NCI-H510A treated with DMSO at 0.1 percent for 48 hours (cell line): ENCODE data around the gene EEPD1.
A peak's percentile ranks its signal among the peaks of the same experiment; 100 is the strongest.

Source experiments
- DNase-seq: peaks from one replicate; lab custom pipeline; 2025; lab: John Stamatoyannopoulos, UW

The EEPD1 gene

DNA sequence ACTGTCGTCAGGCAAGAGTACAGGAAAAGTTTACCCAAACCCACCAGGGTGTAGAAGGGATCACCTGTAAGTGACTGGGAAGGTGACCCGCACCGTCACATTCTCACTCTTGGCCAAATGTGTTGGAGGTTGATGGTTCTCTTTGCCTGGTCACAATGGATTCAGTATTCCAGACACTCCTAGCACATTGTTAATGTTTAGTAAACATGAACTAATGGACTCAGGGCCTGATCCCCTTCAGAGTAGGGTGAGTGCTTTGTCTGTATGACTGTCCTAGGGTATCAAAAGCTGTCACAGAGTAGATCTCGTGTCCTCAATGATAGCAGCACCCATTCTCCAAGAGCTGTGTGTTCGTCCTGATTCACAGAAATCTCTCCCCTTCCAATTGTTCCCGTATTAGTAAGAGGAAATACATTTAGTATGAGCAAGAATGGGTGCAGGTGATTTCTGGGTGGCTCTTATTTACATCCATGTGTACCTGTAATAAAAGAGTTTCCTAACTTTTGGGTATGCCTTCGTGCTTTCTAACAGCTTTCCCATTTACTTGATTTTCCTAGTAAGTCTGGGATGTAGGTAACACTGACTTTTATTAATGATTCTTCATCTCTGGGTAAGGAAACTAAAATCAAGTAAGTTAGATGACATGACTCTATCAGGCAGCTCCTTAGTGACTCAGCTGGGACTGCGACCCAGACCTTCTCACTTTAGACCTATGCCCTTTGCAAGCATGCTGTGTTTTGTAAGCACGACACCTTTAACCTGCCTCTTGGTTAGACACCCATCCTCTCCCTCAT, 4.7 kb downstream of the EEPD1 start:
- DNase-seq, result no peak

DNA sequence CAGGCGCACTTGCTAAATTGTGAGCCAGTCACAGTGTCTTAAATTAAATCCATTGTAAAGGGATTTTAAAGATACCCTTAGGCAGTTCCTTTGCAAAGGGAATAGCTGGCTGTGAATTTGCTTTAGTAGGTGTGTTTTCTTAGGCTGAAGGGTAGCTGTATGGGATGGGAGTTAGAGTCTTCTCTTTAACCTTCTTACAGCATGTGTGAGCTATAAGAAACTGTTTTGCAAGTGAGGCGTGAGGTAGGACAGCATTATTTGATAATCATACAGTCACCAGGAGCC, 5.2 kb downstream of the EEPD1 start:
- DNase-seq, result no peak

DNA sequence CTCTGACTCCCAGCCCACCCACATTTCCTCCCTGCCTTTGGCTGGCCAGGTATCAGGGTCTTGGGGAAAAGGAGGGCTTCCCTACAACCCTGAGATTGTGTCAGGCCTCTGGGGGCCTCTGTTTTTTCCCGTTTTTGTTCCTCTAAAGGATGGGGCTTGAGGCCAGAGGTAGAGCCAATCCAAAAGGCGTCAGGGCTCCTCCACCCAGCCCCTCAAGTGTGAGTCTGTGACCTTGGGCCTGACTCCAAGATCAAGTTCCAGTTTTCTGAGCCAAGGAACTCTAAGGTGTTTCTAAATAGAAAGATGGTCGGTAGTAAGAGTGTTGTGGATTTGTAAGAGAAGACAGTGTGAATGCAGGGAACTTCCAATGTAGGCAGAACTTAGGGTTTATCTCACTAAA, 6.6 kb downstream of the EEPD1 start:
- DNase-seq, result no peak

DNA sequence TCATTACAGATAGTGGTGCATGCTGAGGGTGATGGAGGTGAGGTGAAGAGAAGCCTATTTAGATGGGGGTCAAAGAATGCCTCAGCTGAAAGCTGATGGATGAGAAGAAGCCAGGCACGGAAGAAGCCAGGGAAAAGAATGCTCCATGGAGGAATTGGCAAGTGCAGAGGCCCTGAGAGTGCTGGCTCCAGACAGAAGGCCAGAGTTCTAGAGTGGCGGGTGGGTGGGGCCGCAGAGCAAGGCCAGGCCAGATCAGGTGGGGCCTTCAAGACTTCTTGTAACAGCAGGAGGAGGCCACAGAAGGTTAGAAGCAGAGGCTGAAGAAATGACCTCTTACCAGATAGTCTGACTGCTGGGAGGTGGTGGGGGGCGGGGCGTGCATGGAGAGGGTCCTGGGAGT, 7.3 kb downstream of the EEPD1 start:
- no peak for DNase-seq

DNA sequence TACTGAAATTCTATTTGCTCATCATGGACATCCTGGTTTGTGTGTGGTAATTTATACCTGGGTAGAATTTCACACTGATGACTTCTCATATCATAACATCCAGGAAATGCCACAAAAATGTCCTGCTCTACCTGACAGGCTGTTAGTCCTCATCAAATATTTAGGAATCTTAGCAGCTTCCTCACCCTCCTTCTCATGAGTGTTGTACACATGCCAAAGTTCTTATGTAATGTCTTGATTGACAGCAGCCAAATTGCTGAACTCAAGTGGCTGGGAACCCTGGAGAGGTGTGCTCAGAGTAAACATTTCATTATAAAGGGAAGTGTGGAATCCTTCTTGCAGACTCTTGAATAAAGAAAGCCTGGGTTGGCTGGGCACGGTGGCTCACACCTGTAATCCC, 8.9 kb downstream of the EEPD1 start:
- peak; percentile 59 for DNase-seq

DNA sequence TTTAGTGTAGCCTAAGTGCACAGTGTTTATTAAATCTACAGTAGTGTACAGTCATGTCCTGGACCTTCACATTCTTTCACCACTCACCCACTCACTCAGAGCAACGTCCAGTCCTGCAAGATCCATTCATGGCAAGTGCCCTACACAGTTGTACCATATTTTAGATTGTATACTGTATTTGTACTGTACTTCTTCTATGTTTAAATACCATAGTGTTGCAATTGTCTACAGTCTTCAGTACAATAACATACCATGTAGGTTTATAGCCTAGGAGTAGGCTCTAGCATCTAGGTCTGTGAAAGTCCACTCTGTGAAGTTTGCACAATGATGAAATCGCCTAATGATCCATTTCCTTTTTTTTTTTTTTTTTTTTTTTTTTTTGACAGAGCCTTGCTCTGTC, 12.0 kb downstream of the EEPD1 start:
- no peak for DNase-seq

DNA sequence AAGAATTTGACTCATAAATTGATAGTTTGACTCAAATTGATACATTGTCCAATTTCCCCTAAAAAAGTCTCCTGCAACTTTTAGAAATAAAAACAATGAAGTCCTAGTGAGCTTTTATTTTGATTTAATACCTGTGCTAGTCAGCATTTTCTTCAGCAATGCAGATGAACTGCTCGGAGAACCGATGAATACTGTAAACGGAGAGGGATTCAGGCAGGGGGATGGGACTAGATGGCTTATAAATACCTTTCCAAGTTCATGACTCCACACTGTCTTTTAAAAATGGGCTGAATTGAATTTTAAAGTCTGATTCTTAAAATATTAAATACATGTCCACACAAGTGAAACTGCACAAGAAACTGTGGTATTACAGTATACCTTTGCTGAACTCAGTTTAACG, 12.7 kb downstream of the EEPD1 start:
- no peak for DNase-seq

DNA sequence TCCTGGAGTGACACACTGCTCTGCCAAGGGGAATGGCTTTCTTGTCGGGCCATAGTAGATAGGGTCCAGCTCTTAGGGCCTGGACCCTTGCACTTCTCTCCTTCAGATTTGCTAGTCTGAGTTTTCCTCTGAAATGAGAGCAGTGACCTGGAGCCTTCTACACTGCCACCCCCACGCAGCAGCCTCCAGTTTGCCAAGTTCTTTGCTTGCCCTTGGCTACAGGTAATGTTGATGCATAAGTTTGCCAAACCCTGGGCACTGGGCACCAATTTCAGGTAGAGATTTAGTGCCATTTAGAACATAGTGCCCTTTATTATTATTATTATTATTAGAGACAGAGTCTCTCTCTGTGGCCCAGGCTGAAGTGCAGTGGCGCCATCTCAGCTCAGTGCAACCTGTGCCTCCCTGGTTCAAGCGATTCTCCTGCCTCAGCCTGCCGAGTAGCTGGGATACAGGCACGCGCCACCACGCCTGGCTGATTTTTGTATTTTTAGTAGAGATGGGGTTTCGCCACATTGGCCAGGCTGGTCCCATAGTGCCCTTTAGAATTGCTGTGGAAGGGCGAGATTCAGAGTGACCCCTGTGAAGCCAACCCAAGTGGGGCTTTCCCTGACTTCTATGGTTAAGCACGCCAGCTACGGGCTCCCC, 14.5 kb downstream of the EEPD1 start:
- DNase-seq, result no peak

DNA sequence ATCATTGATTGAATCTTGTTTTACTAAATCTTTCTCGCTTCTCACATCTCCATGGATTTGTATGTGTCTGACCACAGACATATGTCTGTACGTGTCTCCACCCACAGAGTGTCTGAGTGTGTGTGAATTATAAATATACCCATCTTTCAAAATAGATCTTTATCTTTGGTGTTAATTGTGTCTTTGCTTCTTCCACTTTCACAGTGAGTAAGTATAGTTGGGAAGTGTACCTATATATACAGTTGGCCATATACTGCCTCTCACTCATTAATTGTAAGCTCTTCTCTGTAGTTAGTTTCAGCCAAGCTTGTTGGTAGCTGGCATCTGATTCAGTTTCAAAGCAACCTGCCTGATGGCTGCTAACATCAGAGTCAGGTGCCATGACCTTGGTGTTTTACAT, 18.4 kb downstream of the EEPD1 start:
- no peak for DNase-seq

DNA sequence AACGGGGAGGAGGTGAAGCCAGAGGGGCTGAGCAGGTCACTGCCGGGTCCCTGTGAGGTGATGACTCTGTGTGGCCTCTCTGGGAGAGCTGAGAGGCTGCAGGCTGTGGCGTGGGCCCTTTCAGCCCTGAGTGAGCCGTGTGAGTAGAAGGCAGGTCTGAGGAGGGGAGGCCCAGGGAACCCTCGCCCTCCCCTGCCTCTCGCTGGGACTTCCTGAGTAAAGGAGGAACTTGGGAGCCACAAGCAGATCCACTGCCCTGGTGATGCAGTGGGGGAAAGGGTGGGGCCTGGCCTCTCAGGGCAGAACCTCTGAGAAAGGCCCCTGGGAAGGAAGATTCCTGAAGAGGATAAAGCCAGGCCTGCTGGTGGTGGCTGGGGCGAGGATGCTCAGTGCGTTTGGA, 22.8 kb downstream of the EEPD1 start:
- no peak for DNase-seq

DNA sequence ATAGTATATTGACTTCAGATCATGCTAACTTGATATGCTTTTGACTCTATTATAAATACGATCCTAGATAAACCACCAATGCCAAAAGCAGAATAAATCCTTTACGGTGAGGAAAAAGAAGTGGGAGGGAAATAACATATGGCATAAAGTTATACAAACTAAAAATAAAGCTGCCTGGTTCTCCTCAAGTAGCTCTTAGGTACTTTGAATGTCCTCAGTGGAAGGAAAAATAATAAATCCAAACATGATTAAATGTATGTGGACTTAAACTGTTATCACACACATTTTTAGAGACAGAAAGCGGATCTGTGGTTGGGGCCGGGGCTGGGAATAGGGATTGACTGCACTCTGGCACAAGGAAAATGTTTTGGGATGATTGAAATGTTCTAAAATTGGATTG, 23.6 kb downstream of the EEPD1 start:
- DNase-seq, result no peak

DNA sequence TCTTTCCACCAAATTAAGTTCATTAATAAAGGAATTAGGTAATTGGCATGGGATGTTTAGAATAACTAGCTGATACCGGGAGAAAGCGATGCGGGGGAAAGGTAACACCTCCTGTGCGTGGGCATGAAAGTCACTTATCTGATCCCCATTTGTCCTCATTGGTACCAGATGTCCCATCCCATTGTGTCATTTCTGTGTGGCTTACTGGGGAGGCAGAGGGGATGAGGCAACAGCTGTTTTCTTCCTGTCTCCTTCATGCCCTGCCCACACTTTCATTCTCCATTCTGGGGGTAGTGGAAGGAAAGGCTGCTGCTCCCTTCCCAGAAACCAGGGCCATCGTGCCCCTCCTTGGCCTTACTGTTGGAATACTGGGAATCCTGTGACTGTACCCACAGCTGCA, 27.1 kb downstream of the EEPD1 start:
- no peak for DNase-seq

DNA sequence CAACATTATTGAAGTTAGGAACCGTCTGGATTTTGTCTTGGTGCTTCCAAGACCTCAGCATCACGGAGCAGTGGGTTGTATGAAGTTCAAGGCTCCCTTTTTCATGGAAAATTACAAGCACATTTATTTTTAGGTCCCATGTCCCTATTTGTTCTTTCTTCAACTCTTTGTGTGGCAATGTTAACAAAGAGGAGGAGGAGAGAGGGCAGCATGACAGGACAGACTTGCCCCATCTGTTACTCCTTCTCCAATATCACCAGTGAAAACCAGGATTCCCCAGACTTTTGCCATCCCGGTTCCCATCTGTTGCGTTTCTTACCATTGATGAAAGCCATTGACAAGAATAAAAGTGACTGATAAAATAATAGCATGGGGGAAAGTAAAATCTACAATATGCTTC, 28.6 kb downstream of the EEPD1 start:
- no peak for DNase-seq

DNA sequence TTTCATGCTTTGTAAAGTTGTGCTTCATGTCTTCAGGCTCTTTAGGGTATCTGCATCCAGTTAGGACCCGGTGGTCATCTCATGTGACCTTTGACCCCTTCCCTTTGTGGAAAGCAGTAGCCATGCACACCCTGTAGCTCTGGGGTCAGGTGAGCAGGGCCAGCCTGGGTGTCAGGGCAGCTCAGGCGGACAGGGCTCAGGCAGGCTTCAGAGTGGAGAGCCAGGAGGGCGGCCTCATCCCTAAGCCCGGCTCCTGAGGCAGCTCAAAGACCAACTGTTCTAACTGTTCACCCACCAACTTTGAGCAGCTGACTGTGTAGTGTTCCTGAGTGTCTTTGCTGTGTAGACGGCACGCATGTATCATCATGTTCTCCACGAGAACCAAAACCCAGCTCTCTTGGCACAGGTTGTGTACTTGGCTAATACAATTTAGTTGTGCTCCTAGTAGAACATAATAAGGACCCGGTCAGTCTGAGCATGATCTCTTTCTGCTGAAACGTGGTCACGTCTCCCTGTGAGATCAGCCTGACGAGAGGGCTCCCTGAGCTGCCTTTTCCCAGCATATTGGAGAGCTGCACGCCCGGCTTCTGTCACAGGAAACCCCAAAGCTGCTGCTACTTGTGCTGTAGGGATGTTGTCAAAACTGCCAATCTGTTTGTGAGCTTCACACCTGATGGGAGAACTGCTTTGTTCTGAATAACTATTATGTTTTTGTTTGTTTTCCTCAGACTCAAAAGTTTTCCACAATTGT, 30.0 kb downstream of the EEPD1 start:
- no peak for DNase-seq

DNA sequence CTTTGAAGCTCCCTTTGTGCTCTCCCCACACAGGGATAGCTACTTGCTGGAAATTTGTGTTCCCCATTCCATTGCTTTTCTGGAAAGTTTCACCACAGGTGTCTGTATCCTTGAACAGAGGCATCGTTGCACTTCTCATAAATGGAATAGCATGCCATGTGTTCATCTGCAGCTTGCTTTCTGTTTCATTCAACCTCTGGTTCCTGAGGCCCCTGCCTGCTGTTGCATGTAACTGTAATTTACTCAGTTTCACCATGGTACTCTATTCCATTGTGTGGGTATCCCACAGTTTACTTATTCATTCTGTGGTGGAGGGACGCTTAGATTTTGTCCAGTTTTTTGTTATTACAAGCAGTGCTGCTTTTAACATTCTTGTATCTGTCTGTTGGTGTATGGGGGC, 32.0 kb downstream of the EEPD1 start:
- DNase-seq, result no peak

DNA sequence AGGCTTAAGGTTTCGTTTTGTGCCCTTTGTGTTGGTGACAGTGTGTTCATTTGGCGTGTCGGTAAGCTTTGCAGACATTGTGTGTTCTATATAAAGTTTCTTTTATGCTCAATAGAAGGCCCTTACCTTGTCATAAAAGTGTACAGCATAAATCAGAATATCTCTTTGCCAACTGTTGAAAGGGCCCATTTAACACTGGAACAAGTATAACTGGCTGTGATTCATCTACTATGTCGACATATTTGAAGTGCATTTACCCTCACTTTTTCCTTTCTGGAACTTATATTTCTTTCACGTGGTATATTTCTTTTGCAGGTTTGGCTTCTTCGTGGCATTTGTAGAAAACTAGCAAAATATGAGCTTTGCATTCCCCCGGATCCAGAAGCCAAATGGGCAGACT, 32.7 kb downstream of the EEPD1 start:
- DNase-seq, result no peak

DNA sequence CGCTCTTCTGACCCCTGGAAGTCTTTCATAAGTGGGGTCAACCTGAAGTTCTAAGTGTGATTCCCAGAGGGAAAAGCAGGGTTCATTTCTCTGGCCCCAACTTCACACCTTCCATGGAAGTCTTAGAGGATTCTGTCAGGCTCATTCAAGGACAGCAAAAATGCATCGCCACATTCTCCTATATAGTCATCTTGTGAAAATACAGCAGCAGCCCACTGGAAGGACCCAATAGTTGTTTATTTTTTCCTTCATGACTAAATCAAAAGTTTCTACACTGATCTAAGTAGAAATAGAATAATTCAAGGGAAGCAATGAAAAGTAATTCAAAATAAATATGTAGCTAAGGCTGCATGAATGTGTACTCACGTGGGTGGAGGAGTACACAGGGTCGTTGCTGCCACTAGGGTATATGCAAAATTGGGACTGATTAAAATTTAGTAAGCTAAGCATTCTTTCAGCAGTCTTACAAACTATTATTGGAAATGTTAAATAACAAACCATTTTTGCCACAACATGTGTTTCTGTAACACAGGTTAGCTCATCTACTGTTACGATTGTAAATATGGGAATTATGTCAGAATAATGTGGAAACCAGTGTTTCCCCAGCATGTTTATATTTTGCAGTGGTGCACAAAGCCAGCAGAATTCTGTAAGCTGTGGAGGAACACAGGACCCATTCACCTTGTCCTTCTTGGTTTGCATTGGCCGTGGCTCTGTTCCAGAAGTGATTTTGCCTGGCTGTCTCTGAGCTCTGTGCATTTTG, 33.5 kb downstream of the EEPD1 start:
- DNase-seq, result no peak

DNA sequence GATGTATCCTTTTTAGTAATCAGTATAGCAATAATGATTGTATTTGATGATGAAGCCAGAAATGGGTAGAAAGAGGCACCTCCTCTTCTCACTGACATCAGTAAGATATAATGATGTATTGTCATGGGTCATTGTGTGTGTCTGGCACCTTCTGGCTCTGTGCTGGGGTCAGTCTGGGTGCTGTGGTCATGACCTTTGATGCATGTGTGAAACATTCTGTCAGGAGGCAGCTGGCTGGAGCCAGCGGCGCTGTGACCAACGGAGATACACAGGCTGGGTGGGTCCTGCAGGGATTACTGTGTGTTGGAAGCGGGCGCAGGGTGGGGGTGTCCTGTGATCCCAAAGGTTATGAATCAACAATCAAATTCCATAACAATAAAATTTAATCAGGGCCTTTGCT, 35.2 kb downstream of the EEPD1 start:
- DNase-seq, result no peak

DNA sequence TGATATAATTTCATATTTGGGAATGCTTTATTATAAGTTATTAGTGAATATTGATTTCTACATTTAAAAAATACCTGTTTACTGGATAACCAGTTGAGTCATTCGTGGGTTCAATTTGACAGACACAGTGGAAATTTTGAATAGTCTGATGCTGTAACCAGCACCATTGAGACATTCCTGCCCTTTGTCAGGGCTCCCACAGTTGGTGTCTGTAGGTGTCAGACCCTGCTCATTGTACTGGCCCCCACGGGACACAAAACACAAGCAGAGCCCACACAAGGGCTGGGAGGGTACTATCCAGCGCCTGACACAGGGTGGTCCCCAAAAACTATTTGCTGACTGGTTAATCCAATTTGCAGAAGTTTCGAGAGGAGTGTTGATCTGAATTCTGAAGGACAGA, 35.9 kb downstream of the EEPD1 start:
- DNase-seq, result no peak

DNA sequence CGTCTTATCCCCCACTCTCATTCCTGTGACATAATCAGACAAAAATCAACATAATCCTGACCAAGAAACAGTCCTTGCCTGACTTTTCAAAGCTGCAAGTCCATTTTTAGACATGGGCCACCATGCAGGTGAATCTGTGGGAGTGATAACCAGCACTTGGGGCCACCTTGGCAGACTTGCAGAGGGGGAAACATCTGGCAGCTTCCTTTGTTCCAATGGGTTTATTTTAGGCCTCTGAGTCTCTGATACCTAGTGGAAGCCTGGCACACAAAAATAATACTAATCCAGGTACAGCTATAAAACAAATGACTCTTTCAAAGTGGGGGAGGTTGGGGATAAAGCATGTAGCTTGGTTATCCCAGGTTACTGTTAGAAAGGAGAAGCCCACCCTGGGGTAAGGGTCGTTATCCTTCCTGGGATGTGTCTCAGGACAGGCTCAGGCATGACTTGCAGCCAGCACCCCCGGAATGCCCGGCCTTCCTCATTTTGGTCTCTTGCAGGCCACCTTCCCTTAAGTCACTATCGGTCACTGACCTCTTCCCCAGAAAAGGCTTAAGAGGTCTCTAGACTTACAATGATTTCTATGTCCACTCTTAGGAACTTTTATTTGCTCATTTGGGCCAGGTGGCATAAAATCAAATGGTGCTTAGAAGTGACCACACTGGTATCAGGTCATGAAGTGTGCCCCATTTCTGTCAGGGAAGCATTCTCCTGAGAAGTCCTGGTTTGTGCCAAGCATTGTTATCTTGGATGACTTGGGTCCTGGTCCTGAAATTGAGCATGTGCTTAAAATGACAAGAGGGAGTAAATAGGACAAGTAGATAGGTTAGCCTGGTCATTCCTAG, 37.6 kb downstream of the EEPD1 start:
- no peak for DNase-seq

DNA sequence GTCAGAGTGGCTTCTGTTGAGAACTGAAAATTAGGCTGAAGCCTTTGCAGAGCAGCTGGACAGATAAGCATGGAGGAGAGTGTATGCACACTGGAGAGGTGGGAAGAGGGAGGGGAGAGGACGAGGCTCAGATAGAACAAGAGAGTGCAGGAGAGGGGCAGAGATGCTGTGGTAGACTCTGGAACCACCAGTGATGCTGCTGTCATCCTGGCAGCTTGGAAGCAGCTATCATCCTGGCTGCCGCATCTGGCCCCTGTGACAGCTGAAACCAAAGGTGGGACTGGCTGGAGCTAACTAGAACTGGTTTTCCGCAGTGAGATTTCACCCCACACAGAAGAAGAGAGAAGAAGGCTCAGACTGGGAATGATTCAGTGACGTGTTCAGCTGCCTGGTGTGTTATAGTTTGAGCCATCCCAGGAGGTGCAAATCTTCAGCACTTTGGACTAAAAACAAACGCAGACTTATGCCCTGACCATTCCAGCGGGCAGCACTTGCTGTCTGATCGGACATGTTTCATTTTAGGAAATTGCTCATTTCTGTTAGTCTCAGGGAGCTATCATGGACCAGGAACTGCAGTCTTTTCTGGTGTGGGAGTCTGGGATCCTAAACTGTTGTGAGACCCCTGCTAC, 38.4 kb downstream of the EEPD1 start:
- no peak for DNase-seq
